ENCODE data around the gene MAGOHB. TPM values are rescaled to one million over a fixed set of nuclear protein-coding genes. Genes with fewer than 3 reads are reported as not detected.

MAGOHB gene
- total and polyA plus RNA-seq, 2 of the 13 experiments (the other 11 are each of a cell fraction or from before 2014, with no cell fraction given) = 7.0 to 49.8 TPM

DNA sequence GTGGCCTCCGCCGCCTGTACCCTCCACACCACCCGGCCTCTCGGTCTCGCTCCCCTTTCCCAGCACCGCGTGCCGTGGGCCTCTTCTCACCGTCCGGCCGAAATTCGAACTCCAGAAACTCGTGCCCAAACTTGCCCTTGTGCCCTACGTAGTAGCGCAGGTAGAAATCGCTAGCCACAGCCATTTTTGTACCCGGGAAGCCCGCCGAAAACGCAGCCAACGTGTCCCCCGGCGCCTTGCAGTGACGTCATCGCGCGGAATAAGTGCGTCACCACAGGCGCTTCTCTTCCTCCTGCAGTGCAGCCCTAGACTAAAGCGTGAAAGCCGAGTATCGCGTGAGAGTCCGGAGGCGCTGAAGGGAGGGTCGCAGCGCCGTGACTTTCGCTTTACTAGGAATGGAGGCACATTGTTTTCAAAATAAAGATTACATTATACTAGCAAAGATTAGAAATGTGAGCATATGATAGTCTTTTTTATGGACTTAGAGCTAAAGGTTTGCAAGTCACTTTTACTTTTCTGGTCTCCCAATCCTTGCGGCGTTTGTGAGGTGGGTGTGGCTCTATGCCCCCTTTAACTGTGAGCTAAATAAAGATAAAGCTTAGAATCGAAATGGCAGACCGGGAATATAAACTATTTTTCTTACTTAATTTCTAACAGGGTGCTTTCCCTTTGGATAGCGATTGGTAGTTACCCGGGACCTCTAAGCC, at the start of gene MAGOHB (continued):
- no peak for TF ChIP-seq HOXA9 (CRISPR knock-in tag; IDR thresholded peaks at IDR 0.05; ENCODE audit: borderline replicate concordance)
- TF ChIP-seq, protein P1, sequence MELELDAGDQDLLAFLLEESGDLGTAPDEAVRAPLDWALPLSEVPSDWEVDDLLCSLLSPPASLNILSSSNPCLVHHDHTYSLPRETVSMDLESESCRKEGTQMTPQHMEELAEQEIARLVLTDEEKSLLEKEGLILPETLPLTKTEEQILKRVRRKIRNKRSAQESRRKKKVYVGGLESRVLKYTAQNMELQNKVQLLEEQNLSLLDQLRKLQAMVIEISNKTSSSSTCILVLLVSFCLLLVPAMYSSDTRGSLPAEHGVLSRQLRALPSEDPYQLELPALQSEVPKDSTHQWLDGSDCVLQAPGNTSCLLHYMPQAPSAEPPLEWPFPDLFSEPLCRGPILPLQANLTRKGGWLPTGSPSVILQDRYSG (CRISPR knock-in tag; IDR thresholded peaks at IDR 0.05) = no peak
- TF ChIP-seq ZNF350 (CRISPR knock-in tag; IDR thresholded peaks at IDR 0.05; ENCODE audit: borderline replicate concordance, low read depth) = peak; percentile 88
- TF ChIP-seq ZBTB8A (CRISPR knock-in tag; IDR thresholded peaks at IDR 0.05; ENCODE audit: borderline replicate concordance, low read depth) = no peak
- no peak for TF ChIP-seq RBM22 (optimal IDR thresholded peaks at IDR 0.05; ENCODE audit: low read length)
- TF ChIP-seq NFKBIZ (CRISPR knock-in tag; IDR thresholded peaks at IDR 0.05) = peak; percentile 88; the same call in 1 of the 2 replicates
- peak; percentile 75; the same call in 1 of the 2 replicates for TF ChIP-seq JUN (CRISPR knock-in tag; IDR thresholded peaks at IDR 0.05)
- peak; percentile 56; the same call in 1 of the 2 replicates for TF ChIP-seq ZNF768 (CRISPR knock-in tag; IDR thresholded peaks at IDR 0.05)
- TF ChIP-seq, protein P2, sequence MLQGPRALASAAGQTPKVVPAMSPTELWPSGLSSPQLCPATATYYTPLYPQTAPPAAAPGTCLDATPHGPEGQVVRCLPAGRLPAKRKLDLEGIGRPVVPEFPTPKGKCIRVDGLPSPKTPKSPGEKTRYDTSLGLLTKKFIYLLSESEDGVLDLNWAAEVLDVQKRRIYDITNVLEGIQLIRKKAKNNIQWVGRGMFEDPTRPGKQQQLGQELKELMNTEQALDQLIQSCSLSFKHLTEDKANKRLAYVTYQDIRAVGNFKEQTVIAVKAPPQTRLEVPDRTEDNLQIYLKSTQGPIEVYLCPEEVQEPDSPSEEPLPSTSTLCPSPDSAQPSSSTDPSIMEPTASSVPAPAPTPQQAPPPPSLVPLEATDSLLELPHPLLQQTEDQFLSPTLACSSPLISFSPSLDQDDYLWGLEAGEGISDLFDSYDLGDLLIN (CRISPR knock-in tag; IDR thresholded peaks at IDR 0.05; ENCODE audit: borderline replicate concordance) = peak; percentile 88; the same call in 1 of the 2 replicates
- TF ChIP-seq YY1 (IDR thresholded peaks at IDR 0.05; ENCODE audit: insufficient read depth, insufficient replicate concordance, low read depth, low read length) = peak; percentile 90
- TF ChIP-seq, protein P3, sequence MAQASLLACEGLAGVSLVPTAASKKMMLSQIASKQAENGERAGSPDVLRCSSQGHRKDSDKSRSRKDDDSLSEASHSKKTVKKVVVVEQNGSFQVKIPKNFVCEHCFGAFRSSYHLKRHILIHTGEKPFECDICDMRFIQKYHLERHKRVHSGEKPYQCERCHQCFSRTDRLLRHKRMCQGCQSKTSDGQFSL (CRISPR knock-in tag; IDR thresholded peaks at IDR 0.05) = peak; percentile 62
- TF ChIP-seq, protein P4, sequence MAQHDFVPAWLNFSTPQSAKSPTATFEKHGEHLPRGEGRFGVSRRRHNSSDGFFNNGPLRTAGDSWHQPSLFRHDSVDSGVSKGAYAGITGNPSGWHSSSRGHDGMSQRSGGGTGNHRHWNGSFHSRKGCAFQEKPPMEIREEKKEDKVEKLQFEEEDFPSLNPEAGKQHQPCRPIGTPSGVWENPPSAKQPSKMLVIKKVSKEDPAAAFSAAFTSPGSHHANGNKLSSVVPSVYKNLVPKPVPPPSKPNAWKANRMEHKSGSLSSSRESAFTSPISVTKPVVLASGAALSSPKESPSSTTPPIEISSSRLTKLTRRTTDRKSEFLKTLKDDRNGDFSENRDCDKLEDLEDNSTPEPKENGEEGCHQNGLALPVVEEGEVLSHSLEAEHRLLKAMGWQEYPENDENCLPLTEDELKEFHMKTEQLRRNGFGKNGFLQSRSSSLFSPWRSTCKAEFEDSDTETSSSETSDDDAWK (CRISPR knock-in tag; IDR thresholded peaks at IDR 0.05) = no peak
- TF ChIP-seq SRSF4 (IDR thresholded peaks at IDR 0.05; ENCODE audit: low read depth, low read length, poor library complexity, severe bottlenecking) = no peak
- peak; percentile 81 for TF ChIP-seq FOXO1 (CRISPR knock-in tag; IDR thresholded peaks at IDR 0.05)
- TF ChIP-seq CCDC6 (CRISPR knock-in tag; IDR thresholded peaks at IDR 0.05) = peak; percentile 78; the same call in 1 of the 2 replicates
- TF ChIP-seq JARID2 (CRISPR knock-in tag; IDR thresholded peaks at IDR 0.05; ENCODE audit: insufficient replicate concordance) = peak; percentile 39
- TF ChIP-seq, protein P5, sequence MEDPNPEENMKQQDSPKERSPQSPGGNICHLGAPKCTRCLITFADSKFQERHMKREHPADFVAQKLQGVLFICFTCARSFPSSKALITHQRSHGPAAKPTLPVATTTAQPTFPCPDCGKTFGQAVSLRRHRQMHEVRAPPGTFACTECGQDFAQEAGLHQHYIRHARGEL (CRISPR knock-in tag; IDR thresholded peaks at IDR 0.05) = no peak
- TF ChIP-seq, protein P6, sequence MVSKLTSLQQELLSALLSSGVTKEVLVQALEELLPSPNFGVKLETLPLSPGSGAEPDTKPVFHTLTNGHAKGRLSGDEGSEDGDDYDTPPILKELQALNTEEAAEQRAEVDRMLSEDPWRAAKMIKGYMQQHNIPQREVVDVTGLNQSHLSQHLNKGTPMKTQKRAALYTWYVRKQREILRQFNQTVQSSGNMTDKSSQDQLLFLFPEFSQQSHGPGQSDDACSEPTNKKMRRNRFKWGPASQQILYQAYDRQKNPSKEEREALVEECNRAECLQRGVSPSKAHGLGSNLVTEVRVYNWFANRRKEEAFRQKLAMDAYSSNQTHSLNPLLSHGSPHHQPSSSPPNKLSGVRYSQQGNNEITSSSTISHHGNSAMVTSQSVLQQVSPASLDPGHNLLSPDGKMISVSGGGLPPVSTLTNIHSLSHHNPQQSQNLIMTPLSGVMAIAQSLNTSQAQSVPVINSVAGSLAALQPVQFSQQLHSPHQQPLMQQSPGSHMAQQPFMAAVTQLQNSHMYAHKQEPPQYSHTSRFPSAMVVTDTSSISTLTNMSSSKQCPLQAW (CRISPR knock-in tag; IDR thresholded peaks at IDR 0.05) = peak; percentile 67; the same call in 1 of the 2 replicates
- no peak for TF ChIP-seq ZNF3 (CRISPR knock-in tag; IDR thresholded peaks at IDR 0.05)
- TF ChIP-seq, protein P7, sequence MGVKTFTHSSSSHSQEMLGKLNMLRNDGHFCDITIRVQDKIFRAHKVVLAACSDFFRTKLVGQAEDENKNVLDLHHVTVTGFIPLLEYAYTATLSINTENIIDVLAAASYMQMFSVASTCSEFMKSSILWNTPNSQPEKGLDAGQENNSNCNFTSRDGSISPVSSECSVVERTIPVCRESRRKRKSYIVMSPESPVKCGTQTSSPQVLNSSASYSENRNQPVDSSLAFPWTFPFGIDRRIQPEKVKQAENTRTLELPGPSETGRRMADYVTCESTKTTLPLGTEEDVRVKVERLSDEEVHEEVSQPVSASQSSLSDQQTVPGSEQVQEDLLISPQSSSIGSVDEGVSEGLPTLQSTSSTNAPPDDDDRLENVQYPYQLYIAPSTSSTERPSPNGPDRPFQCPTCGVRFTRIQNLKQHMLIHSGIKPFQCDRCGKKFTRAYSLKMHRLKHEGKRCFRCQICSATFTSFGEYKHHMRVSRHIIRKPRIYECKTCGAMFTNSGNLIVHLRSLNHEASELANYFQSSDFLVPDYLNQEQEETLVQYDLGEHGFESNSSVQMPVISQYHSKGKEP (CRISPR knock-in tag; IDR thresholded peaks at IDR 0.05) = 0 out of 2 replicates have a peak, but pooled peaks have one; percentile 25
- peak; percentile 36; the same call in 1 of the 2 replicates for TF ChIP-seq SP5 (CRISPR knock-in tag; IDR thresholded peaks at IDR 0.05; ENCODE audit: borderline replicate concordance, low read depth)

Data from HepG2 (cell line).